Naive thymus-derived CD8-positive, alpha-beta T cell (primary cell): ENCODE results near the gene STT3B. TPM values are rescaled to one million over a fixed set of nuclear protein-coding genes. Genes with fewer than 3 reads are reported as not detected.

Experiments used
- ATAC-seq, 2 donors: fragments of 150-1000 bp; cut with Tn5 transposase in 1 of 2; sonication (Bioruptor Pico), chemical (Tn5 transposase) in 1 of 2; 1 replicate in 1 of 2; 2 replicates in 1 of 2; pipeline ENCODE4 v1.10.0; 2021; ENCODE audit warnings: mild to moderate bottlenecking in 2 of 2, moderate library complexity in 2 of 2
- POLR2A ChIA-PET: fragments of 350-600 bp; sonication (Branson Sonifier 250); formaldehyde crosslinking; loops from one replicate; lab custom pipeline; 2021; ENCODE audit warnings: antibody characterized with exemption; lab: Charles Lee
- DNase-seq, 10 donors: peaks; one replicate each; pipeline versions ENCODE4 v3.0.0 to v3.0.0-alpha.2; 2020 to 2022
- H3K27ac Mint-ChIP-seq, 10 donors: one replicate each; pipeline ENCODE4 v1.8.0; 2020 to 2022; ENCODE audit warnings: mild to moderate bottlenecking in 10 of 10, mixed read lengths in 10 of 10, moderate library complexity in 4 of 10, inconsistent platforms in 1 of 10
- H3K27me3 Mint-ChIP-seq, 5 donors: one replicate each; pipeline ENCODE4 v1.8.0; 2021 to 2022; ENCODE audit warnings: mixed read lengths in 5 of 5
- H3K36me3 Mint-ChIP-seq, 3 donors: one replicate each; pipeline ENCODE4 v1.8.0; 2020 to 2022; ENCODE audit warnings: mixed read lengths in 3 of 3, mild to moderate bottlenecking in 2 of 3, inconsistent platforms in 1 of 3
- H3K4me1 Mint-ChIP-seq, 4 donors: one replicate each; pipeline ENCODE4 v1.8.0; 2021 to 2022; ENCODE audit warnings: mixed read lengths in 4 of 4
- H3K4me3 Mint-ChIP-seq, 10 donors: one replicate each; pipeline ENCODE4 v1.8.0; 2020 to 2022; ENCODE audit warnings: mild to moderate bottlenecking in 10 of 10, mixed read lengths in 10 of 10, moderate library complexity in 6 of 10, inconsistent platforms in 1 of 10
- H3K9me3 Mint-ChIP-seq, 9 donors: one replicate each; pipeline ENCODE4 v1.8.0; 2020 to 2022; ENCODE audit warnings: mixed read lengths in 9 of 9, mild to moderate bottlenecking in 3 of 9, inconsistent platforms in 1 of 9, moderate library complexity in 1 of 9
- polyA plus RNA-seq, 3 donors: library from polyadenylated mRNA; unstranded; fragments of 300-500 nt; fragmentation: Illumina TruSeq; gene quantifications; one replicate each; pipeline ENCODE4 v1.2.3, GENCODE V29; 2021
- total RNA-seq, 8 experiments: library from RNA in 2 of 8; stranded (reverse) in 2 of 8; gene quantifications; one replicate each; pipeline ENCODE4 v1.2.3 and lab custom pipeline; 2021 to 2026

STT3B gene
- total and polyA plus RNA-seq, 5 experiments from 2014 or later = 85.1 to 108 (median 103) TPM

GRCh38 chr3:31664031-31664430 lies 131.3 kb downstream of the STT3B start:
- Mint-ChIP-seq H3K36me3 (peaks cover 0 to 4% (median 0%) of the 10 kb centered on the region in 3 donors), H3K4me3 (no peak overlapping the region), H3K4me1 (no peaks in the 10 kb centered on the region), H3K27ac (peak overlapping the region in 1 of 10 donors; percentile 59), H3K27me3 (peaks cover 0 to 2% (median 0%) of the 10 kb centered on the region in 5 donors), H3K9me3 (peaks cover 0 to 26% (median 3%) of the 10 kb centered on the region in 9 donors)
- ATAC-seq (no peak), DNase-seq (no peak)
- POLR2A ChIA-PET = interaction anchor here (0.5 kb wide), 1 partner anchor 137 kb away, joined by 3 read pairs; no protein-coding TSS in a partner anchor

- H3K4me3 Mint-ChIP-seq = no peak overlapping the region
- H3K4me1 Mint-ChIP-seq = no peaks in the 10 kb centered on the region
- ATAC-seq (no peak), DNase-seq (no peak)
- no peak overlapping the region for H3K27ac Mint-ChIP-seq
- no peaks in the 10 kb centered on the region for H3K36me3 Mint-ChIP-seq
- POLR2A ChIA-PET = no interaction called here
- peaks cover 0 to 6% (median 0%) of the 10 kb centered on the region in 9 donors for H3K9me3 Mint-ChIP-seq
- H3K27me3 Mint-ChIP-seq = peaks cover 0 to 12% (median 2%) of the 10 kb centered on the region in 5 donors
Observed at GRCh38 chr3:31667582-31667981, 134.9 kb downstream of the STT3B start.

GRCh38 chr3:31668242-31668641 lies 135.5 kb downstream of the STT3B start:
- POLR2A ChIA-PET = no interaction called here
- no peaks in the 10 kb centered on the region for H3K4me1 Mint-ChIP-seq

GRCh38 chr3:31670136-31670535 lies 137.4 kb downstream of the STT3B start:
- Mint-ChIP-seq H3K27me3 (peaks cover 0 to 12% (median 0%) of the 10 kb centered on the region in 5 donors), H3K4me3 (no peak overlapping the region), H3K27ac (no peak overlapping the region), H3K4me1 (no peaks in the 10 kb centered on the region), H3K9me3 (peaks cover 0 to 6% (median 0%) of the 10 kb centered on the region in 9 donors), H3K36me3 (peaks cover 0 to 1% (median 0%) of the 10 kb centered on the region in 3 donors)
- no peak for ATAC-seq
- POLR2A ChIA-PET = no interaction called here
- DNase-seq = no peak

More at GRCh38 chr3:31668242-31668641, 135.5 kb downstream of the STT3B start:
- DNase-seq = no peak
- Mint-ChIP-seq H3K27ac (no peak overlapping the region), H3K9me3 (peaks cover 0 to 6% (median 0%) of the 10 kb centered on the region in 9 donors), H3K36me3 (no peaks in the 10 kb centered on the region), H3K27me3 (peaks cover 0 to 12% (median 2%) of the 10 kb centered on the region in 5 donors), H3K4me3 (no peak overlapping the region)
- ATAC-seq = no peak

- no peak overlapping the region for H3K4me3 Mint-ChIP-seq
- POLR2A ChIA-PET = no interaction called here
- no peak for ATAC-seq
Observed at GRCh38 chr3:31670722-31671121, 138.0 kb downstream of the STT3B start.

GRCh38 chr3:31671451-31671850 lies 138.7 kb downstream of the STT3B start:
- H3K9me3 Mint-ChIP-seq = peaks cover 0 to 6% (median 0%) of the 10 kb centered on the region in 9 donors
- POLR2A ChIA-PET = interaction anchor here (0.8 kb wide), 1 partner anchor 98 kb away, joined by 3 read pairs; no protein-coding TSS in a partner anchor
- no peaks in the 10 kb centered on the region for H3K4me1 Mint-ChIP-seq
- DNase-seq (no peak), ATAC-seq (no peak)
- H3K36me3 Mint-ChIP-seq = peaks cover 0 to 1% (median 0%) of the 10 kb centered on the region in 3 donors
- H3K4me3 Mint-ChIP-seq = no peak overlapping the region
- no peak overlapping the region for H3K27ac Mint-ChIP-seq
- peaks cover 0 to 12% (median 0%) of the 10 kb centered on the region in 5 donors for H3K27me3 Mint-ChIP-seq

More at GRCh38 chr3:31670722-31671121, 138.0 kb downstream of the STT3B start:
- peaks cover 0 to 6% (median 0%) of the 10 kb centered on the region in 9 donors for H3K9me3 Mint-ChIP-seq
- DNase-seq = no peak
- peaks cover 0 to 1% (median 0%) of the 10 kb centered on the region in 3 donors for H3K36me3 Mint-ChIP-seq
- H3K27me3 Mint-ChIP-seq = peaks cover 0 to 12% (median 0%) of the 10 kb centered on the region in 5 donors
- no peak overlapping the region for H3K27ac Mint-ChIP-seq
- no peaks in the 10 kb centered on the region for H3K4me1 Mint-ChIP-seq

- no peaks in the 10 kb centered on the region for H3K4me1 Mint-ChIP-seq
- H3K4me3 Mint-ChIP-seq = no peak overlapping the region
- DNase-seq (no peak), ATAC-seq (no peak)
- peaks cover 0 to 12% (median 0%) of the 10 kb centered on the region in 5 donors for H3K27me3 Mint-ChIP-seq
- POLR2A ChIA-PET = interaction anchor here (0.6 to 0.8 kb wide), 2 partner anchors 99 to 686 kb away, joined by 3 read pairs; no protein-coding TSS in a partner anchor
- H3K36me3 Mint-ChIP-seq = peaks cover 0 to 1% (median 0%) of the 10 kb centered on the region in 3 donors
- no peak overlapping the region for H3K27ac Mint-ChIP-seq
- H3K9me3 Mint-ChIP-seq = peaks cover 0 to 6% (median 0%) of the 10 kb centered on the region in 9 donors
Observed at GRCh38 chr3:31671976-31672375, 139.3 kb downstream of the STT3B start.

- DNase-seq (no peak), ATAC-seq (no peak)
- peaks cover 0 to 1% (median 0%) of the 10 kb centered on the region in 3 donors for H3K36me3 Mint-ChIP-seq
- H3K27ac Mint-ChIP-seq = no peak overlapping the region
- no peaks in the 10 kb centered on the region for H3K4me1 Mint-ChIP-seq
- peaks cover 0 to 12% (median 0%) of the 10 kb centered on the region in 5 donors for H3K27me3 Mint-ChIP-seq
- peaks cover 0 to 6% (median 0%) of the 10 kb centered on the region in 9 donors for H3K9me3 Mint-ChIP-seq
- no peak overlapping the region for H3K4me3 Mint-ChIP-seq
- POLR2A ChIA-PET = no interaction called here
Observed at GRCh38 chr3:31673950-31674349, 141.2 kb downstream of the STT3B start.

GRCh38 chr3:31676556-31676955 lies 143.8 kb downstream of the STT3B start:
- Mint-ChIP-seq H3K4me1 (no peaks in the 10 kb centered on the region), H3K4me3 (no peak overlapping the region), H3K27ac (no peak overlapping the region), H3K27me3 (no peaks in the 10 kb centered on the region), H3K36me3 (peaks cover 0 to 1% (median 0%) of the 10 kb centered on the region in 3 donors), H3K9me3 (no peaks in the 10 kb centered on the region)
- DNase-seq = no peak
- no peak for ATAC-seq
- POLR2A ChIA-PET = no interaction called here

GRCh38 chr3:31680072-31680870 lies 147.5 kb downstream of the STT3B start:
- POLR2A ChIA-PET = no interaction called here
- DNase-seq = no peak
- Mint-ChIP-seq H3K4me3 (no peak overlapping the region), H3K27me3 (peaks cover 0 to 5% (median 0%) of the 10 kb centered on the region in 5 donors), H3K27ac (peak overlapping the region in 1 of 10 donors; percentile 28), H3K4me1 (no peaks in the 10 kb centered on the region), H3K9me3 (no peaks in the 10 kb centered on the region), H3K36me3 (no peaks in the 10 kb centered on the region)
- ATAC-seq = no peak
